ENCODE measurements around the gene EVC.

DNA sequence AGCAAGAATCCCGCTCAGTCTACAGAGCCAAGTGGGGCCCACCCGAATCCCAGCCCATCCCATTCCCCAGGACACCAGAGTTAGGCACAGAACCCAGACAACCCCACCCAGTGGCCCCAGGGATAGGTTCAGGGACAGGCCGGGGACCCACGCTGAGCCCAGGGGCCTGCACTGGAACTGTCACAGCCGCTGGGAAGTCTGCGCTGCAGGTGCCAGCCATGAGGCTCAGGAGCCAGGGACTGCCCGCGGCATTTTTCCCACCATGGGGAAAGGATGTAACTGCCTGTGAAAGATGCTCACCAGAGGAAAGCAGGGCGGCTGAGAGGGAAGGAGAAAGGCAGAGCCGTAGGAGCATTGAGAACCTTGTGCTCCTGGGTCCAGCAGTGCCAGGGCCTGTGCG is 14.7 kb upstream of the EVC start:
- TF ChIP-seq, protein P1, sequence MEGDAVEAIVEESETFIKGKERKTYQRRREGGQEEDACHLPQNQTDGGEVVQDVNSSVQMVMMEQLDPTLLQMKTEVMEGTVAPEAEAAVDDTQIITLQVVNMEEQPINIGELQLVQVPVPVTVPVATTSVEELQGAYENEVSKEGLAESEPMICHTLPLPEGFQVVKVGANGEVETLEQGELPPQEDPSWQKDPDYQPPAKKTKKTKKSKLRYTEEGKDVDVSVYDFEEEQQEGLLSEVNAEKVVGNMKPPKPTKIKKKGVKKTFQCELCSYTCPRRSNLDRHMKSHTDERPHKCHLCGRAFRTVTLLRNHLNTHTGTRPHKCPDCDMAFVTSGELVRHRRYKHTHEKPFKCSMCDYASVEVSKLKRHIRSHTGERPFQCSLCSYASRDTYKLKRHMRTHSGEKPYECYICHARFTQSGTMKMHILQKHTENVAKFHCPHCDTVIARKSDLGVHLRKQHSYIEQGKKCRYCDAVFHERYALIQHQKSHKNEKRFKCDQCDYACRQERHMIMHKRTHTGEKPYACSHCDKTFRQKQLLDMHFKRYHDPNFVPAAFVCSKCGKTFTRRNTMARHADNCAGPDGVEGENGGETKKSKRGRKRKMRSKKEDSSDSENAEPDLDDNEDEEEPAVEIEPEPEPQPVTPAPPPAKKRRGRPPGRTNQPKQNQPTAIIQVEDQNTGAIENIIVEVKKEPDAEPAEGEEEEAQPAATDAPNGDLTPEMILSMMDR (IDR thresholded peaks at IDR 0.05), result no peak
- TF ChIP-seq POLR2A (IDR thresholded peaks at IDR 0.05), result no peak
